ENCODE results near the gene LEFTY2.
"Not testable (repeated sequence)": the region's sequence is repeated elsewhere in the genome, so short reads cannot be mapped to it uniquely, and the experiment has no call there.

LEFTY2 gene

DNA sequence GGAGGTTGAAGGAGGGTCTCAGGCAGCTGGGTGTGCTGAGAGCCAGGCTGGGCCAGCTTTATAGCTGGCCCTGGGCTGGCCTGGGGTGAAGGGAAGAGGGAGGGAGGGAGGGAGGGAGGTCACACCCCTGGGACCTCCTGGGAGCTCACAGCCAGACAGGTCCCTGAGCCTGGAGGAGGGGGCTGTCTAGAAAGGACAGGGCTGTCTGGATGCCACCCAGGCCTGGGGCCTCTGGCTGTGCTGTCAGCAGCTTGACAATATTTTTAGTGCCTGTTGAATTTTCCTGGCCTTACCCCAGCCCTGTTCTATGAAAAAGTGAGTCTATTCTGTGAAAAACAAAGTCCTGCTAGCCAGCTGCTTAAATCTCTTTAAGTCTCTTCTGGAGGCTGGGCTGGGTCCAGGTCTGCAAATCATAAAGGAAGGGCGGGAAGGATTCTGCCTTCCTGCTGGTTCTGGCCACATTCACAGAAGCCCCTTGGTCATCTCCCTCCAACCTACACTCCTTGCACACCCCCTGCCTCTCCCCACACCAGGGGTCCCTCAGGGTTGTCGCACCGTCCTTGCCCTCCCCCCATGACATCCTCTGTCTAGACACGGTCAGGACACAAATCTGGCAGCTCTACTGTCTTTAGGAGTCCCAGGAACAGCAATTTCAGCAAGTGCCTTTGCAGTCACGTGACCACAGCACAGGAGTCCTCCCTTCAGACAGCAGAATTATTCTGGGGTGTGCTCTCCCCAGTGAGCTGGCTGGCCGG, at the start of gene LEFTY2:
TSS of gene LEFTY2 (minus strand) at position 34 of the 755 bp plus-strand sequence. CDS start 80 bp downstream, outside the sequence.
- no peak for DNase-seq

GRCh38 chr1:225987491-225988316, 46.7 kb upstream of the LEFTY2 start:
- no peak for DNase-seq

GRCh38 chr1:225981714-225982113, 40.7 kb upstream of the LEFTY2 start:
- DNase-seq: no peak

GRCh38 chr1:225980005-225980836, 39.2 kb upstream of the LEFTY2 start:
- DNase-seq: no peak

DNA sequence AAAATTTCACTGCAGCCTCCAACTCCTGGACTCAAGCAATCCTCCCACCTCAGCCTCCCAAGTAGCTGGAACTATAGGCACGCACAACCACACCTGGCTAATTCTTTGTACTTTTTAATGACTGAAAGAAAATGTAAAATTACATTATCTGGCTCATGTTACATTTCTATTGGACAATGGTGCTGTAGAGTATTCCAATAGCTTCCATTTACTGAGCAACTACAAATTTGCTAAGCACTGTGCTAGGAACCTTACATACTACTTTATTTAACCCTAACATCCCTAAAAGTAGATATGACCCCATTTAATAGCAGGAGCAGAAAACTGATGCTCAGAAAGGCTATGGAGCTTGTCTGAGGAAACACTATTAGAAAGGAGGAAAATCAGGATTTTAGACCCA, 38.4 kb upstream of the LEFTY2 start:
- no peak for DNase-seq

- no peak for DNase-seq
Observed at GRCh38 chr1:225977937-225978748, 37.1 kb upstream of the LEFTY2 start.

DNA sequence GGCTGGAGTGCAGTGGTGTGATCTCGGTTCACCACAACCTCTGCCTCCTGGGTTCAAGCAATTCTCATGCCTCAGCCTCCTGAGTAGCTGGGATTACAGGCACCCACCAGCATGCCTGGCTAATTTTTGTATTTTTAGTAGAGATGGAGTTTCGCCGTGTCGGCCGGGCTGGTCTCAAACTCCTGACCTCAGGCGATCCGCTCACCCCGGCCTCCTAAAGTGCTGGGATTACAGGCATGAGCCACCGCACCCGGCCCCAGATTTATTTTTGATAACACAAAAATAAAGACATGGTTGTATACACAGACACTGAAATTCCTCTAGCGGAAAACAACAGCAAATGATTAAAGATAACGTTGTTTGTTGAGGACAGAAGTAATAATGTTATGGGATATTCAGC, 34.1 kb upstream of the LEFTY2 start:
- DNase-seq: not testable (repeated sequence)

- no peak for DNase-seq
Observed at GRCh38 chr1:225974454-225974853, 33.4 kb upstream of the LEFTY2 start.

GRCh38 chr1:225973158-225973557, 32.1 kb upstream of the LEFTY2 start:
- DNase-seq: no peak

DNA sequence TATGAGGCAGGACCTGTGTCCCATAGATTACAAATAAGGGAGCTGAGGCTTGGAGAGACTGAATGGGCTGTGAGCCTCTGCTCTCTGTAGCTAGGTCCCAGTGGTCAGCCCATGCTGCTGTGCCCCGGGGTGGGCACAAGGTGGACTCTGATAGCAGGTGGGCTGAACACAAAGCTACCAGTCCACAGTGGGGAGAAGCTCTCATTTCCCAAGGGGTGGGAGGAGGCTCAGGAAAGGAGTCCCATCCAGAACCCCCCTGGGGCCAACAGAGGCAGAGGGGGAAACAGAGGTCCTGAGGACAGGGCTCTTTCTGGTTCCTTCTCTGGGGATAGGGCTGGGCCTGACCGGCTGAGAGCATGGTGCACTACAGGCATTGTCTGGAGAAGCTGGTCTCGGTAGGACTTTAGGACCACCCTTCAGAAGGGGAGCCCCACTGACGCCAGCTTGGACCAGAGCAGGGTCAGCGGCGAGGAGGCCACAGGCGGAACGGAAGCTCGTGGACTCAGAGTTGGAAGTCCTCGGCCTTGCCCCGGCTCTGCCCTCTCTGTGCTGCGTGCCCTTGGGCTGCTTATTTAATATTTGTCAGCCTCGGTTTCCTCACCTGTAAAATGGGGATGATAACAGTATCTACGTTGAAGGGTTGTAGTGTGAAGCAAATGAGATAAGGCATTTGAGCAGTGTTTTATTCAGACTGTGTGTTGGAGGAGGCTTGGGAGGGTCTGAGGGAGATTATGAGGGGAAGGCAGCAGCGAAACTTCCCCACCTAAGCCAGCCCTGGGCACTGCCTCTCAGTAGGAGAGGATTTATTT, 31.5 kb upstream of the LEFTY2 start:
- no peak for DNase-seq

DNA sequence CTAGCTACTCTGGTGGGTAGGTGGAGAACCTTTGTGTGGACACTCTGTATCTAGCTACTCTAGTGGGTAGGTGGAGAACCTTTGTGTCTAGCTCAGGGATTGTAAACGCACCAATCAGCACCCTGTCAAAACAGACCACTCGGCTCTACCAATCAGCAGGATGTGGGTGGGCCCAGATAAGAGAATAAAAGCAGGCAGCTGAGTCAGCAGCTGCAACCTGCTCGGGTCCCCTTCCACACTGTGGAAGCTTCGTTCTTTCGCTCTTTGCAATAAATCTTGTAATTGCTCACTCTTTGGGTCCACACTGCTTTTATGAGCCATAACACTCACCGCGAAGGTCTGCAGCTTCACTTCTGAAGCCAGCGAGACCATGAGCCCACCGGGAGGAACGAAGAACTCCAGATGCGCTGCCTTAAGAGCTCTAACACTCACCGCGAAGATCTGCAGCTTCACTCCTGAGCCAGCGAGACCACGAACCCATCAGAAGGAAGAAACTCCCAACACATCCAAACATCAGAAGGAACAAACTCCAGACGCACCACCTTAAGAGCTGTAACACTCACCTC, 29.7 kb upstream of the LEFTY2 start:
- DNase-seq: not testable (repeated sequence)

GRCh38 chr1:225969751-225970150, 28.7 kb upstream of the LEFTY2 start:
- DNase-seq: not testable (repeated sequence)

DNA sequence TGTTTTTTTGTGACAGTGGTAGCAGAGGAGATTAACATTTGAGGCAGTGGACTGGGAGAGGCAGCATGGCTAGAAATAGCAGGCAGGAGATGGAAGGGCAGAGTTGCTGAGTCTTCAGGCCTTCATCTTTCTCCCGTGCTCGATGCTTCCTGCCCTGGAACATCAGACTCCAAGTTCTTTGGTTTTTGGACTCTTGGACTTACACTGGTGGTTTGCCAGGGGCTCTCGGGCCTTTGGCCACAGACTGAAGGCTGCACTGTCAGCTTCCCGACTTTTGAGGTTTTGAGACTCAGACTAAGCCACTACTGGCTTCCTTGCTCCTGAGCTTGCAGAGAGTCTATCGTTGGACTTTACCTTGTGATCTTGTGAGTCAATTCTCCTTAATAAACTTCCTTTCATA, 24.2 kb upstream of the LEFTY2 start:
- DNase-seq: no peak

GRCh38 chr1:225963735-225964530, 22.9 kb upstream of the LEFTY2 start:
- no peak for DNase-seq

DNA sequence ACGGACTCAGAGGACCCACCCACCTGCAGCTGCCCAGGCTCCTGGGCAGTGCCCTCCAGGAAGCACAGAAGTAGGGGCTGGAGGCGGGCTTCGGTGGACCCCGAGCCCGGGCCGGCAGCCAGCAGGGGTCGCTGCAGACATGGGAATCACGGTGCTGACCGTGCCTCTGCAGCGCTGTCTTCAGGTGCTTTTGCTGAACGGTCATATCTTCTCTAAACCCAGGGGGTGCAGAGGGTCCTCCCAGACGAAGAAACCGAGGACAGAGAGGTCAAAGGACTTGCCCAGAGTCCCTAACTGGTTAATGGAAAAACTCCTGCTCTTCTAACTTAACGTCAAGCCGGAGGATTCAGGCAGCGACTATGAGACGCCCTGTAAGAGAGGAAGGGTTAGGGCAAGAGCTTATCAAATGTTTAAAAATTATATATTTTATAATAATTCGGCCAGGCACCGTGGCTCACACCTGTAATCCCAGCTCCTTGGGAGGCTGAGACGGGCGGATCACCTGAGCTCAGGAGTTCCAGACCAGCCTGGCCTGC, 21.5 kb upstream of the LEFTY2 start:
- peak; percentile 27 to 65 for DNase-seq

- no peak for DNase-seq
Observed at GRCh38 chr1:225961659-225962439, 20.8 kb upstream of the LEFTY2 start.

- no peak for DNase-seq
Observed at GRCh38 chr1:225958041-225958440, 17.0 kb upstream of the LEFTY2 start.

- no peak for DNase-seq
Observed at GRCh38 chr1:225954753-225955152, 13.7 kb upstream of the LEFTY2 start.

DNA sequence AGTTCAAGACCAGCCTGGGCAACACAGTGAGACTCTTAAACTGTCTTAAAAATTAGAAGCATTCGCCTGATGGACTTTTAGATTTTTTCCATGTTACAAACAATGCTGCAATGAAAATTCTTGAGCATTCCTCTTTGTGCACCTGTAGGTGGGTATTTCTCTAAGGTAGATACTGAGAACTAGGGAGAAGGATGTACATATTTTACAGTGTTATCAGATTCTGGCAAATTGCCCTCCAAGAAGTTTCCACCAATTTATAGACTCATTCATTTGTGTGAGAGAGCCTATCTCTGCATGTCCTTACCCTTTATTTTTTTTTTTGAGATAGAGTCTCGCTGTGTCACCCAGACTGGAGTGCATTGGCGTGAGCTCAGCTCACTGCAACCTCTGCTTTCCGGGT, 12.3 kb upstream of the LEFTY2 start:
- DNase-seq: no peak
